ENCODE results near the gene NOS1.

NOS1 gene

DNA sequence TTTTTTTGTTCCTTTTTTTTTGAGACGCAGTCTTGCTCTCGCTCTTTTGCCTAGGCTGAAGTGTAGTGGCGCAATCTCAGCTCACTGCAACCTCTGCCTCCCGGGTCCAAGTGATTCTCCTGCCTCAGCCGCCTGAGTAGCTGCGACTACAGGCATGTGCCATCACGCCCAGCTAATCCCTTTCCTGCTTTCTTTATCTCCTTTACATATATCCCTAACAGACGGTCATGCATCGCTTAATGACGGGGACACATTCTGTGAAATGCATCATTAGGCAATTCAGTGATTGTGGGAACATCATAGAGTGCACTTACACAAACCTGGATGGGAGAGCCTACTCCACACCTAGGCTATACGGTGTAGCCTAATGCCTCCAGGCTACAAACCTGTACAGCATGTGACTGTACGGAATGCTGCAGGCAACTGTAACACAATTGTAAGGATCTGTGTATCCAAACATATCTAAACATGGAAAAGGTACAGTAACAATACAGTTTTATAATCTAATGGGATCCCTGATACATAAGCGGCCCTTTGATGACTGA lies 32.8 kb downstream of the NOS1 start:
- no peak for DNase-seq

DNA sequence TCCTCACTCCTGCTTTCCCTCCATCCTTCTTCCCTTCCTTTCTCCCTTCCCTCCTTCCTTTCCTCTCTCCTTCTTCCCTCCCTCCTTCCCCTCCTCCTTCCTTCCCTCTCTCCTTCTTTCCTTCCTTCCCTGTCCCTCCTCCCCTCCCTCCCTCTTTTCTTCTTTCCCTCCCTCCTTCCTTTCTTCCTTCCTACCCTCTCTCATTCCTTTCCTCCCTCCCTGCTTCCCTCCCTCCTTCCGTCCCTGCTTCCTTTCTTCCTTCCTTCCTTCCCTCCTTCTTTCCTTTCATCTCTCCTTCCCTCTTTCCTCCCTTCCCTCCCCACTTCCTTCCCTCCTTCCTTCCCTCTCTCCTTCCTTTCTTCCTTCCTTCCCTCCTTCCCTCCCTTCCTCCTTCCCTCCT lies 39.0 kb downstream of the NOS1 start:
- no peak for DNase-seq

DNA sequence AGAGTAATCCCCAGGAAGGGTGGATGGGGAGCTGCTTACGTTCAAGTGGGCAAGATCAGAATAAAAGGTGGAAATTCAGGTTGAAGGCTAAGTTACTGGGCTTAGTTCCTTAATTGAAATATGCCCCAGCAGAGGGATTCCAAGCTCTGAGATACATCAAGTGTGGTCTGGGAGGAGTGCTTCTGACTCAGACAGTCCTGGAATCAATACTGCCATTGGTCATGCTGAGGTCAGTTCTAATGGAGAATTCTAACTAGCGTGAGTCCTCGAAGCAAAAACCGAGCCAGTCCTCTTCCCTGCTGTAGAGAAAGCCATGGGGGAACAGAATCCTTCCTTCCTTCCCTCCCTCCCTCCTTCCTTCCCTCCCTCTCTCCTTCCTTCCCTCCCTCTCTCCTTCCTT lies 39.9 kb downstream of the NOS1 start:
- DNase-seq, result no peak

DNA sequence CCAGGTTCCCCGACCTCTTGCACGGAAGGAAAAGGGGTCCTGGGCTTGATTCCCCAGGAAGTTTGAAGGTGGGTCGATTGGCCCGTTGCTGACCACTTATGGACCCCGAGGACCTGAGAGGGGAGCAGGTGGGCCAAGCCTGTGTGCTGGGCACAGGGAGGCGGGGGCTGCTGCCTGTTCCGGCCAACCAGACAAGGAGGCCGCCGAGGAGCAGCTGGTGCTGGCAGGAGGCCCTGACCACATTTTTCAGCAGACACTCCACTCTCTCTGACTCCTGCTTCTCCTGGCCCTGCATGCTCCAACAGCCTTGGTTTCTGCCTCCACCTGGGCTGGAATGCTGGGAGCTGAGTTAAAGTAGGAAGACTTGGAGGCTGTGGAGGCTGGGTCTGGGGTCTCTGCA lies 42.8 kb downstream of the NOS1 start:
- DNase-seq, result no peak

DNA sequence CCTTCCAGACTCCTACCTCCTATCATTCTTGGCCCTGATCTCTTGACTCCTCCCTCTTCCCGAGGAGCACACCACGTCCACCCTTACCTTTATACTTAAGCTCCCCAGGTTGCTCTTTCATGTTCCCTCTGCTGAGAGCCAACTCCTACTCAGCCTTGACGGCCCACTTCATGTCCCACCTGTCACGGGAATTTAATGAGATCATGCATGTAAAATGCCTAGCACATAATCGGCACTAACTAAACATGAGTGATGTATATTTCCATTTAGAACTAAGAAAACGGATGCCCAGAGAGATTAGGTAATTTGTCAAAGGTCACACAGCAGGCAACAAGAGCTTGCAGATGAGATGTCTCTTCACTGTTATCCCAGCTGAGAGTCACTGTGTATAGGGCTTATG lies 45.1 kb downstream of the NOS1 start:
- no peak for DNase-seq

DNA sequence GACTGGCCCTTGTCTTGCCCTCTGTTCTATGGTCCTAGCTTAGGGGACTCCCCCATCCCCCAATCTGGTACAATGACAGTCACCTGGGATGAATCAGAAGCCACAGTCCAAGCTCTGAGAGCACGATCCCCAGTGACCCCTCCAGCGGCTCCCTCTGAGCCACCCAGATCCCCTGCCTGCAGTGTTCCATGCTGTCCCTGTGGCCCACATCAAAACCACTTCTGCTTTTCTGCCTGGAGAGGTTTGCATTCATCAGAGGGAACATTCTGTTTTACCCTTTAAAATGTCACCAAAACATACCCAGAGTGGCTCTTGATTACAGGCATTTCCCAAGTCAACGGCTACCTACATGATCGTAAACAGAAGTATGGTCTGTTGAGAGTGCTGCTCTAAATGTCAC lies 47.5 kb downstream of the NOS1 start:
- DNase-seq, result no peak

DNA sequence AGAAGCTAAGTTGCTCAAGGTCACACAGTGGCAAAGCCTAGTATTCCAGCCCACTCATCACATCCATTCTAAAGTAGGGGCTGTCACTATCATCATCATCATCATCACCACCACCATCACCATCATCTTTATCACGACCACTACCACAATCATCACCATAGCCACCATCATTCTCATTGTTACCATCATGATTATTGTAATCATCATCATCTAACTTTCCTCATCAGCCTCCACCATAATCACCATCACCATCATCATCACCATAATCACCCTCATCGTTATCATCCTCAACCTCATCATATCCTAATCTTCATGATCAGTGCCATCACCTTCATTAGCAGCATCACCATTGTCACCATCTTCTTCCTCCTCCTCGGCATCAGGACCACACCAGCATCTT lies 48.7 kb downstream of the NOS1 start:
- DNase-seq, result no peak

DNA sequence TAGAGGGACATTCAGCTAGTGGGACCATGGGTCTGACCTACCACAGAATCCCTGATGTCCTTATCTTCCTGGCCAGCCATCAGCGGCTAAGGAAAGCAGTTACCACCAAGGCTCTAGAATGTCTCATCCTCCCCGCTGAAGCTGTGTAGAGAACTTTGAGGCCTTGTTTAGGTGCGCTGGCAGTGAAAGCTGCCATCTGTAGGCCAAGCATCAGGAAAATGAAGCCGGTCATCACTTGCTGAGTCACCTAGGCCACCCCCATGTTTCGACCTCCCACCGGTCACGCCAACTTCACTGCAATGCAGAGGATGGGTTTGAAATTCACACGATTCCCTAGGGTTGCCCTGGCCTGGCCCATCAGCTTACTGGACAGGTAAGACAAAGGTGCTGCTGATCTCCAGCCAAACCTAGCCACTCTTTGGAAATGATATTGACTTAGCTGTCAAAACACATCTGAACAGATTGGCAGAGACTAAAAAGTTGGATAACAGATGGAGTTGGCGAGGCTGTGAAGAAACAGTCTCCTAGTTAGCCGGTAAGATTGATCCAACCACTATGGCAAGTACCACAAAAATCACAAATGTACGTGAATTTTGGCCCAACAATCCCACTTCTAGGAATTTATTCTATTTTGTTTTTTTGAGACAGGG lies 52.0 kb downstream of the NOS1 start:
- no peak for DNase-seq

DNA sequence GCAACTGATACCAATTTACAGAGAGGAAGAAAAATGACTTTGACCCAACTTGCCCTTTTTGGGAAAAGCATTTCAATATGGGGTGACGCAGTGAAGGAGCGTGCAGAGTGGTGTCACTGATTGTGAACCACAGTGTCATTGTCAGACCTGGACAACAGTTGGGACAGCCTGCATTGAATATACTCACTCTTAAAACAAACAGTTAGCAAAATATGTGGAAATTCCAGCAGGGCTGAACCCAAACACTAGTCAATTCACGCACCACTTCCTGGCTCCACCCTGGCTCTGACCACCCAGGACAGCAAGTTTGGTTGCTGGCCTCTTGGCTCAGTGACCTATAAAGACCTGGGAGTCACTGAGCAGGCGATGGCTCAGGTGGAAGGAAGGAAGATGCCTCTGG lies 61.3 kb downstream of the NOS1 start:
- DNase-seq, result no peak

DNA sequence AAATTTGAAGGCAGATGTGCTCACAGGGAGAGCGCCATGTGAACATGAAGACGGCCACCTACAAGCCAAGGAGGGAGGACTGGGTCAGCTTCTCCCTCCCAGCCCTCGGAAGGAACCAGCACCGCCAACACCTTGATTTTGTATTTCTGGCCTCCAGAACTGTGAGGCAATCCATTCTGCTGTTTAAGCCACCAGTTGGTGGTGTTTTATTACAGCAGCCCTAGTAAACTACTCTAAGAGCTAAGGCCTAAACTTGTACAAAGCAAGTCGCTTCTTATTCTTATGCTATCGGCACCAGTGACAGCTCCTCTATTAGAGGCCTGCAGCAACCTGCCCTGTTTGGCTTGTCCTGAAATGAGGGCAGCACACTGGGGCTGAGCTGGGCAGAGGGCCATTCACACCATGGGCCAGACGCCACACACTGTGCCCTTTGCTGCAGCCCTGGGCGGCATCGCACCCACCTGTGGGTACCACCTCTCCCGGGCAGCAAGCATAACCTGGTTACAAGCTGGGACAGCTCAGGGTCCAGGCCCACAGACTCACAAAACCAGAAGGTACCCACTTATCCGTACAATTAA lies 62.7 kb downstream of the NOS1 start:
- DNase-seq, result no peak

DNA sequence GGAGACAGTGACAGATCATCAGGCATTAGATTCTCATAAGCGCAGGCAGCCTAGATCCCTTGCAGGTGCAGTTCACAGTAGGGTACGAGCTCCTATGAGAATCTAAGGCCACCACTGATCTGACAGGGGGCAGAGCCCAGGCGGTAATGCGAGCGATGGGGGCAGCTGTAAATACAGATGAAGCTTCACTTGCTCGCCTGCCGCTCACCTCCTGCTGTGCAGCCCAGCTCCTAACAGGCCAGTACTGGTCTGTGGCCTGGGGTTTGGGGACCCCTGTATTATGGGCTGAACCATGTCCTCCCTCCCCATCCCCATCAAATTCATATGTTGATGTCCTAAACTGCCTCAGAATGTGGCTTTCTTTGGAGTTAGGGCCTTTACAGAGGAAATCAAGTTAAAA lies 63.2 kb downstream of the NOS1 start:
- DNase-seq, result no peak

DNA sequence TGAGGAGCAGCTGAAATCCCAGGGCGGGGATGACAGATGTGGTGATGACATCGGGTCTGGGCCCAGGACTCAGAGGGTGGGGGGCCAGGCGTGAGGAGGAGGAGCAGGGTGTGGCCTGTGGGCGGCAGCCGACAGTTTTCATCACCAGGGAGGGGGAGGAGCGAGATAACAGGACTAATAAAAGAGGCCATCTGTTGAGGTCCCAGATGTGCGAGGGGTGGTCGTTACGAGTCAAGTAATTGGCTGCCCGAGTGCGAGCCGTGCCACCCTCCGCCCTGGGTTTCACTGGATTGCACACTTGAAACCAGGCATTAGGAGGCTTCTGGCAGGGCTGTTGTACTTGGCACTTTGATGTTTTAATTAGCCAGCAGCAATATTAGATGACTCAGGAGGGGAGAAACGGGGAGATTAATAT lies 67.2 kb downstream of the NOS1 start:
- no peak for DNase-seq

DNA sequence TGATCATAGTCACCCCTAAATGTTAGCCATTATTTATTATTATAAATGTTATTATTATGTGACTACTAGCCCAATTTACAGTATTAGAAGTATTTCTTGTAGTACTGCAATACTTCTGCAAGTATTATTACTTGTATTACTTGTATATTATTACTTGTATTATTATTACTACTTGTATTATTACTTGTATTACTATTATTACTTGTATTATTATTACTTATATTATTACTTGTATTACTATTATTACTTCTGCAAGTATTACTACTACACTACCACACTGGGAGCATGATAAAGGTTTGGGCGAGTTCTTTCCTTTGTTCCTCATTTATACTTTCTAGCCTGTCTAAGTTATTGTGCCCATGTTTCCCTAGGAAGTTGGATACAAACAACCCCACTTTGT lies 67.9 kb downstream of the NOS1 start:
- DNase-seq, result no peak

DNA sequence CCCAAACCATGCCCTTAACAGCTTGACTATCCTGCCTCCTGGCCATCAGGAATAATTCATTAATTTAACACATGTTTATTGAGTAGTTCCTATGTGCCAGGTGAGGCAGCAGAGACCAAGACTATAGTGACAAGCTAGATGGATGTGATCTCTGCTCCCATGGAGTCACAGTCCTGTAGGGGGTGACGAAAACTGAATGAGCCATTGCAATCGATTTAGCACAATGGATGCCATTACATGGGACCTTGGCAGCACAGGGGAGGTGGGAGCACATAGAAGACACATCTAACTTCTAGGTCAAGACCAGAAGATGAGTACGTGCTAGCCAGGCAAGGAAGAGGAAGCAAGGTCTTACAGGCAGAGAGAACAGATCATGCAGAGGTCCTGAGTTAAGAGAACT lies 68.7 kb downstream of the NOS1 start:
- no peak for DNase-seq

DNA sequence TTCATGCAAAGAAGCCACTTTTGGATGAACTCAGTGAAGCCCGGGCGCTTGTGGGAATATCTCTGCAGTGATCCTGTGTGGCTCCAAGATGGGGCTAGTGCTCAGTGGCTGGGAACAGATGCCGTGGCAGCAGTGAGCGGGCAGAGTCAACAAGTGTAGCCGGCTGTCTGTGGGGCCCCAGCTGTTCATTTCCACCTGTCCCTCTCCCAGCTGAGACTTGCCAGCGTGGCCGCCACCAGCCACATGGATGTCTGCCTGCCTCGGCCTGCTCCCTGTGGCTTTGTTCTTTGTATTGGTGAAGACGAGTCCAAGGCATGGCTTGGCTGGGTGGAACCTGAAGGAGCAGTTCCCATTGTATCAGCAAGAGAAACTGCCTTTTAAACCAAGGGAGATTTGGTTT lies 77.3 kb downstream of the NOS1 start:
- DNase-seq, result no peak

DNA sequence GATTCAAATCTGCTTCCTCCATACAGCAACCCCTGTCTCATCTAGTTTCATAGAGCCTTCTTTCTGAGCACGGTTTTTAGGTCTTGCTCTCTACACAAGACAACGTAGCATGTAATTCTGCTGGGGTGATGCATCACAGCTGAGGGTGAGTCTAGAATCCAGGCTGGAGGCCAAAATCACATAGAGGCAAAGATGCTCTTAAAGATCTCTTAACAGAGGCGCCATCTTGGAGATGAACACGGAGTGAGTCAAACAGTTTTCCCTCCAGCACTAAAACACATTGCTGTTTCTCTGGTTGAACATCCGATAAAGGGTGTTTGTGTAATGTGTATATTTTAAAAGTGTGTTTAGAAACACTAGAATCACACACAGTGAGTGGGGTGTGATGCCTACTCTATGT lies 78.9 kb downstream of the NOS1 start:
- no peak for DNase-seq

DNA sequence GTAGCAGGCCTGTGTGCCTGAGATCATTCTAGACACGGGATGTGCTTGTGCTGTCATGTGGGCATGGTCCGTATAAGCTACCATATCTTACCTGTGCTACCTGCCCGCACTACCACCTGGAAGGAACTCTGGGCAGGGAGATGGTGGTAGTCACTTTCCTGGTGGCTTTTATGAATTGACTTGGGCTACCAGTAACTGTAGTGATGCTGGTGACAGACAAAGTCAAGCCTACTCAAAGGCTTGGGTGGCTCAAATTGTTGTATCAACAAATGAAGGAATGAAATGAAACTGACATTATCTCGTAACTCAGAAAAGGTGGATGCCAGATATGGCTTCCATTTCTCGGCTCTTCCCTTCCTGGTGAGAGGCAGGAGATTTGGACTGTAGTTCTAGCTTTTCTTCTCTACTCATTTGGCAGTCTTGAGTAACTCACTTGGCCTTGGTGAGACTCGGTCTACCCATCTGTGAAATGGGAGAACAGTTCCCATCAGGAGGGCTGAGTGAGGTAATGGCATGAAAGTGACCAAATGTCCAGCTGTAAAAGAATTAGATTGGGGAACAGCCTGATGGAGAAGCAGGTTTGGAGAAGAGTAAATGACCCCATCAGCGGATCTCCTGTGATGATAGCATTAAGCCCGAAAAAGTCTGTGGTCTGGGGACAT lies 81.3 kb downstream of the NOS1 start:
- DNase-seq, result no peak

DNA sequence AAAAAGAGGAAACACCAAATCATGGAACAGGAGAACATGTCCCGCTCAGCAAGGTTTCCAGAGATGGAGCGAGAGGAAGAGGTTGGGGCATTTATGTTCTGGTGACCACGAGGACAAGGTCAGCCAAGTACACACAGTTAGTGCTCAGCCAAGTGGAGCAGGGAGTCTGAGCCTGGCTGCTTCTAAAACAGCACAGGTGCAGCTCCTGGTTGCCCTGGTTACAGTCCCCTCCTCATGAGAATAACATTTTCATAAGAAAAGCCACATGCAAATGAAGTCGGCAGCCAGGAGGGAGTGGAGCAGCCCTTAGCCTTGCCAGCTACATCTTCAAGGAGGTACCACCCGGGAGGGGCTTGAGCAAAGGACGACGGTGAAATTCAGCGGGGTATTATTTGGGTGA lies 81.8 kb downstream of the NOS1 start:
- DNase-seq, result no peak

DNA sequence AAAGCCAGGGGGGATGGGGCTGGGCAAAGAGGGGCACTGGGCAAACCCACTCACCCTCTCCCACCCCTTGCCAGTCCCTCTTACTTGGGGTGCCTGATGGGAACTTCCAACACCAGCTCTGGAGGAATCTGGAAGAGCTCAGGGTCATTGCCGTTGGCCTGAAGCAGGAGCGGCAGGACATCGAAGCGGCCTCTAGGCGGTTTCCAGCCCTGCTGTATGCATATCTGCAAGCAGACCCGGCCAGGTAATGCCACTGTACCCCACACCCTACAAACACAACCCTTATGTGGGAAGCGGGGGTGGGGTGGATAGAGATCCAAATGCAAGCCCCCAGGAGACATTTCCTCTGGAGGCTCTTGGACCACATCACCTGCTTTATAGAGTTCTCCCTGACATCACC lies 83.6 kb downstream of the NOS1 start:
- no peak for DNase-seq

DNA sequence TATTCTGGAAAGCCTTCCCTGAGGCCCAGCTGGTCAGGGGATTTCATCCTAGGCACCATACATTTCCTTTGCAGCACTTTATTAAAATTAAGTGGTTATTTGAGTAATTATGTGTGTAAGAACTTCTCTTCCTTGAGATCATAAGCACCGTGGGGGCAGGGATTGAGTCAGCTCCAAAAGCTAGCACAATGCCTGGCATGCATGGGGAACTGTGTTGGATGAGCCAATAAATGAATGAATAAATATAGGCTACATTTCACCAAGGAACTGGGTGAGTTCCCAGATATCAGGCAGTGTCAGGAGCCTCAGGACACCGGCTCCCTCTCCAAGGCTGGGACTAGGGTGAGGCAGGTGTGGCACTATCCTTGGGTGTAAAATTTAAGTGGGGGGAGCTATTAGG lies 88.3 kb downstream of the NOS1 start:
- no peak for DNase-seq

DNA sequence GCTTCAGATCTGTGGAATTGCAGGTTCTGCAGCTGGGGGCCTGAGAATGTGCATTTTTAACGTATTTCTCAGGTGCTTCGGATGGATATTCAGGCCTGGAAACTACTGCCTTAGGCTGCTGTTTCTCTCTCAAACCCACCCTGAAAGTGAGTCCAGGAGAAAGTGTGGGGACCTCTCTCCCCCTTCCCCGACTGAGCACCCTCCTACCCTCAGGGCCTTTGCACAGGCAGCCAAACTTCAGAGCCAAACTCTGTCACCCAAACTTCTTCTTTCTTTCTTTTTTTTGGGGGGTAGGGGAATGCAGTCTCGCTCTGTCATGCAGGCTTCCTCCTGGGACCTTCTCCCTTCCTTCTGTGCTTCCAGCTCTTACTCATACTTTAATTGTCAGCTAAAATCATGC lies 88.7 kb downstream of the NOS1 start:
- no peak for DNase-seq

DNA sequence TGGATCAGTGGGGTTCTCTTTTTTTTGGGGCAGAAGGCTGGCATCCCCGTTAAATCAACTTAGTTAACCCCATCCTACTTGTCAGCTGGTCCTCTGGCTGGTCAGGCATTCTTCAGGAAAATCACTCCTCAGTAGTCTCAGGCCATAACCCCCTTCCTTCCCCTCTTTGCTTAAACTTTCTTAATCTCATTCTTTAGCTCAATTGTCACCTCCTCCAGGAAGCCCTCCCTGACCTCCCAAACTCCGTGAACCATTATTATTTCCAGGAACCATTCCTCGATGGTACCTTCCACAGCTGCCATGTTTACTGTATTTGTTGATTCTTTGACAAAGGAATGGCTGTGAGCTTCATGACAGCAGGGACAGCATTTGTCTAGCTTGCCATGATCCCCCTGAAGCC lies 98.7 kb downstream of the NOS1 start:
- no peak for DNase-seq

DNA sequence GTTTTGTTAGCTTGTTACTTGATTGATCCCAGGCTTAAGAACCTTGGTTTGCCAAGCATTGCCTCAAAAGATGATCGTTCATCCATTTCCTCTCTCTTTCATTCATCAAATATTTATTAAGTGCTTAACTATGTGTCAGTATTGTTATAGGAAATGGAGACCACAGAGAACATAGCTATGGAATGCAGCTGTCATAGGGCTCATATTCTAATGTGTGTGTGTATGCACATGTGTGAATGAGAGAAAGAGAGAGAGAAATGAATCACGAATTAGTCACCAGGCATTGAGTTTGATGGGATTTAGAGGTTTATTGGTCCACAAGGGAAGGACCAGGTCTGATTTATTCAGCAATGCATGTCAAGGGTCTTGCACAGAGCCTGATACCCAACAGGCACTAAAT lies 100.2 kb downstream of the NOS1 start:
- no peak for DNase-seq

DNA sequence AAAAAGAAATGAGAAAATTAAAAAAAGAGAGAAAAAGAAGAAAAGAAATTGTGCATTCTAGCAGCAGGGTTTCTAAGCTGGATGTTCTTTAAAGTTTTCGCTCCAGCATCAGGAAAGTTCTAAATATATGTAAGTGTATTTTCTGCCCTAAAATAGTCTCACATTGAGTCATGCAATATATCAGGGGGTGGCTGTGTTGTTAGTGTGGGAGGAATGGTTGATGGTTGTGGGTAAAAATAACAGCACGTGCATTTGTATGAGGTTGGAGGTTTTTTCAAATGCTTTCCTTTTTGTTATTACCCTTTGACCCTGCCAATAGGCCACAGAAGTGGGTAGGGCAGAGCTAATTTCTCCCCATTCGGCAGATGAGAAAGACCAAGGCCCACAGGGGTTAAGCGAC lies 106.0 kb downstream of the NOS1 start:
- no peak for DNase-seq

DNA sequence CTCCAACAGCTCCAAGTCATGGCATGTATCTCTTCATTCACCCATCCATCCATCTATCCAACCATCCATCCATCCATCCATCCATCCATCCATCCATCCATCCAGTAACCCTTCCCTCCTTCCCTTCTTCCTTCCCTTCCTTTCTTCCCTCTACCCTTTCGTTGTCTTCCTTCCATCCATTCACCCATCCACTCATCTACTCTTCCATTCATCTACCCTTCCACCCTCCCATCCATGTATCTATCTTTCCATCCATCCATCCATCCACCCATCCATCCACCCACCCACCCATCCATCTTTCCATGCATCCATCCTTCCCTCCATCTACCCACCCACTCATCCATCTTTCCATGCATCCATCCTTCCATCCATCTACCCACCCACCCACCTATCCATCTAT lies 117.9 kb downstream of the NOS1 start:
- no peak for DNase-seq
